ENCODE data around the gene ITGA7.

DNA sequence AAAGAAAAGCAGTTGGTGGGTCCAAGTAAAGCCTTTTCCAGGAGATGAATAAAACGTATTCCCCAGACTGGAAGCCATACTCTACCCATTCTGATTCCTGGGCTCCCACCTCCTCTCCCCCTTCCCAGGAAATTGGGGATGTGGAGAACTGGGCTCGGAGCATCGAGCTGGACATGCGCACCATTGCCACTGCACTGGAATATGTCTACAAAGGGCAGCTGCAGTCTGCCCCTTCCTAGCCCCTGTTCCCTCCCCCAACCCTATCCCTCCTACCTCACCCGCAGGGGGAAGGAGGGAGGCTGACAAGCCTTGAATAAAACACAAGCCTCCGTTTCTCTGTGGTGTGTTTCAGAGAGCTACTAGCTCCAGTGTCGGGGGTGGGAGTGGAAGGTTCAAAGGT lies 11.7 kb upstream of the ITGA7 start:
- TF ChIP-seq, protein P1, sequence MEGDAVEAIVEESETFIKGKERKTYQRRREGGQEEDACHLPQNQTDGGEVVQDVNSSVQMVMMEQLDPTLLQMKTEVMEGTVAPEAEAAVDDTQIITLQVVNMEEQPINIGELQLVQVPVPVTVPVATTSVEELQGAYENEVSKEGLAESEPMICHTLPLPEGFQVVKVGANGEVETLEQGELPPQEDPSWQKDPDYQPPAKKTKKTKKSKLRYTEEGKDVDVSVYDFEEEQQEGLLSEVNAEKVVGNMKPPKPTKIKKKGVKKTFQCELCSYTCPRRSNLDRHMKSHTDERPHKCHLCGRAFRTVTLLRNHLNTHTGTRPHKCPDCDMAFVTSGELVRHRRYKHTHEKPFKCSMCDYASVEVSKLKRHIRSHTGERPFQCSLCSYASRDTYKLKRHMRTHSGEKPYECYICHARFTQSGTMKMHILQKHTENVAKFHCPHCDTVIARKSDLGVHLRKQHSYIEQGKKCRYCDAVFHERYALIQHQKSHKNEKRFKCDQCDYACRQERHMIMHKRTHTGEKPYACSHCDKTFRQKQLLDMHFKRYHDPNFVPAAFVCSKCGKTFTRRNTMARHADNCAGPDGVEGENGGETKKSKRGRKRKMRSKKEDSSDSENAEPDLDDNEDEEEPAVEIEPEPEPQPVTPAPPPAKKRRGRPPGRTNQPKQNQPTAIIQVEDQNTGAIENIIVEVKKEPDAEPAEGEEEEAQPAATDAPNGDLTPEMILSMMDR (conservative IDR thresholded peaks at IDR 0.05) = no peak
- TF ChIP-seq EZH2 (IDR thresholded peaks at IDR 0.05; ENCODE audit: low read depth) = no peak

All from PC-9 (cell line).